ENCODE data around the gene NAPB. TPM values are rescaled to one million over a fixed set of nuclear protein-coding genes. Genes with fewer than 3 reads are reported as not detected.
"Not testable (repeated sequence)": the region's sequence is repeated elsewhere in the genome, so short reads cannot be mapped to it uniquely, and the experiment has no call there.

Gene NAPB
- total RNA-seq, 1 experiment from 2014 or later: 10.1 TPM

DNA sequence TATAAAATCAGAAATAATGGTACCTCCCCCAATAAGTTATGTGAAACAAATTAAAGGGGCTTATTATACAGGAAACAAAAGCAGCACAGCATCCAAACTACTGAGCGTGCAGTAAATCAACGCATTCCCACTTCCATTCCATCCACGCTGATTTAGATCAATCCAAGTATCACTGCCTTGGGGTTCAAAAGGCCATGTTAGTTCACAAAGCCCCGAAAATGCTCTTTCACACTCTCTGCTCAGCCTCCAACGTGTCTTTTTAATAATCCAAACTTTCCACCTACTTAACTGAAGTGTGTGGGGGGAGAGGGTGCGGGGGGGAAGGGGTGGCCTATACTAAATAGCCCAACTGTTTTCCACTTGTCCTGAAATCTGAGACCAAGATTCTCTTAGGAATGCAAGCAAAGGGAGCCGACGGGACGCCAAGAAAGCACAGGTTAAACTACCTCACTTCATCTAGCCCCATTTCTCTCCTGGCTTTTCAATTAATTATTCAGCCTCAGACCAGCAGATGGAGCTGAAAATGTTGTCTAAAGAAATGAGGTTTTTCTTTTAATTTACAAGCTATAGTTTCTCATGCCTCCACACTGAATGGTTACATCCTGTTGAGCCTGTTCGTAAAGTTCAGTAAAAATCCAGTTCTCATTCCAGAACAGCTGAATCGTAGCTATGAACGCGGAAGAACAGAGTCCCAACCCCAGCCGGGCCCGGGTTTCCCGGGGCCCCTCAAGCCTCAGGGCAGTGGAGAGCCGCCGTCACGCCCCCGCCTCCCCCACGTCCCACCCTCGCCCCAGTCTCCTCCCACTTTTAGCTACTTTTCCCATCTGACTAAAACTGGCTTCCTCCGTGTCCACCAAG lies 71.7 kb downstream of the NAPB start:
- no peaks in the 10 kb centered on the region for H3K9me3 ChIP-seq
- CTCF ChIA-PET: interaction anchor here (0.6 to 2.4 kb wide), 19 partner anchors 9 to 897 kb away, joined by 3 to 25 read pairs (median 4); partner anchors contain the start of genes GZF1 and NAPB
- BruUV-seq (replicated peaks): TSS peak; percentile 66
- TF ChIP-seq, protein P1, sequence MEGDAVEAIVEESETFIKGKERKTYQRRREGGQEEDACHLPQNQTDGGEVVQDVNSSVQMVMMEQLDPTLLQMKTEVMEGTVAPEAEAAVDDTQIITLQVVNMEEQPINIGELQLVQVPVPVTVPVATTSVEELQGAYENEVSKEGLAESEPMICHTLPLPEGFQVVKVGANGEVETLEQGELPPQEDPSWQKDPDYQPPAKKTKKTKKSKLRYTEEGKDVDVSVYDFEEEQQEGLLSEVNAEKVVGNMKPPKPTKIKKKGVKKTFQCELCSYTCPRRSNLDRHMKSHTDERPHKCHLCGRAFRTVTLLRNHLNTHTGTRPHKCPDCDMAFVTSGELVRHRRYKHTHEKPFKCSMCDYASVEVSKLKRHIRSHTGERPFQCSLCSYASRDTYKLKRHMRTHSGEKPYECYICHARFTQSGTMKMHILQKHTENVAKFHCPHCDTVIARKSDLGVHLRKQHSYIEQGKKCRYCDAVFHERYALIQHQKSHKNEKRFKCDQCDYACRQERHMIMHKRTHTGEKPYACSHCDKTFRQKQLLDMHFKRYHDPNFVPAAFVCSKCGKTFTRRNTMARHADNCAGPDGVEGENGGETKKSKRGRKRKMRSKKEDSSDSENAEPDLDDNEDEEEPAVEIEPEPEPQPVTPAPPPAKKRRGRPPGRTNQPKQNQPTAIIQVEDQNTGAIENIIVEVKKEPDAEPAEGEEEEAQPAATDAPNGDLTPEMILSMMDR (IDR thresholded peaks at IDR 0.05; ENCODE audit: insufficient read depth in 1 of 2, low read depth in 1 of 2, low read length in 1 of 2, severe bottlenecking in 1 of 2, unreplicated experiment in 1 of 2): peak; percentile 28 to 54
- H3K4me1 ChIP-seq: peaks cover 17% of the 10 kb centered on the region
- Mint-ChIP-seq H3K27ac (ENCODE audit: unreplicated experiment) (peak overlapping the region; percentile 100), H3K36me3 (ENCODE audit: insufficient read depth, unreplicated experiment) (peaks cover 26% of the 10 kb centered on the region), H3K27me3 (ENCODE audit: insufficient read depth, unreplicated experiment) (no peaks in the 10 kb centered on the region), H3K4me1 (ENCODE audit: low read depth, unreplicated experiment) (peaks cover 16% of the 10 kb centered on the region), H3K9me3 (ENCODE audit: unreplicated experiment) (no peaks in the 10 kb centered on the region), H3K4me3 (ENCODE audit: unreplicated experiment) (peak overlapping the region; percentile 89)
- peak; percentile 86 to 89 for DNase-seq
- POLR2A ChIA-PET: interaction anchor here (0.5 to 2.5 kb wide), 20 partner anchors 8 to 1624 kb away, joined by 3 to 41 read pairs (median 4); partner anchors contain the start of genes GZF1 and NAPB
- no peaks in the 10 kb centered on the region for H3K36me3 ChIP-seq (ENCODE audit: control insufficient read depth, insufficient read depth, low read length)
- intact Hi-C loops (cut with micrococcal nuclease; ENCODE audit: unreplicated experiment): loop anchor here (1.0 to 10.0 kb wide), 3 partner anchors 9 to 765 kb away; partner anchors contain the start of genes CST9 and FOXA2
- peak overlapping the region; percentile 98 for H3K4me3 ChIP-seq (ENCODE audit: low read depth, low read length)
- no peaks in the 10 kb centered on the region for H3K27me3 ChIP-seq (replicated peaks; ENCODE audit: control insufficient read depth, insufficient read depth, low read length)

DNA sequence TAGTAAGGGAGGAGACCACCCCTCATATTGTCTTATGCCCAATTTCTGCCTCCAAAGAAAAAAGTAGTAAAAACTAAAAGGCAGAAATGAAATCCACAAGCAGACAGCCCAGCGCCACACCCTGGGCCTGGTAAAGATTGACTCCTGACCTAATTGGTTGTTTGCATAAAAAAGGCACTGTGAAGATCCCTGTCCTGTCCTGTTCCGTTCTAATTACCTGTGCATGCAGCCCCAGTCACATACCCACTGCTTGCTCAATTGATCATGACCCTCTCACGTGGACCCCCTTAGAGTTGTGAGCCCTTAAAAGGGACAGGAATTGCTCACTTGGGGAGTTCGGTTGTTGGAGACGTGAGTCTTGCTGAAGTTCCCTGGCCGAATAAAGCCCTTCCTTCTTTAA lies 72.8 kb downstream of the NAPB start:
- H3K9me3 Mint-ChIP-seq (ENCODE audit: unreplicated experiment); intact Hi-C loops (cut with micrococcal nuclease; ENCODE audit: unreplicated experiment); H3K27me3 ChIP-seq (replicated peaks; ENCODE audit: control insufficient read depth, insufficient read depth, low read length); H3K36me3 ChIP-seq (ENCODE audit: control insufficient read depth, insufficient read depth, low read length); H3K9me3 ChIP-seq; H3K4me3 ChIP-seq (ENCODE audit: low read depth, low read length); DNase-seq; H3K27me3 Mint-ChIP-seq (ENCODE audit: insufficient read depth, unreplicated experiment); BruUV-seq (replicated peaks): not testable (repeated sequence)
- POLR2A ChIA-PET: interaction anchor here (2.5 kb wide), 1 partner anchor 10 kb away, joined by 41 read pairs; no protein-coding TSS in a partner anchor
- H3K4me1 Mint-ChIP-seq (ENCODE audit: low read depth, unreplicated experiment): peaks cover 16% of the 10 kb centered on the region
- H3K4me1 ChIP-seq: peaks cover 17% of the 10 kb centered on the region
- CTCF ChIA-PET: interaction anchor here (0.6 to 2.4 kb wide), 2 partner anchors 8 to 147 kb away, joined by 3 to 25 read pairs; no protein-coding TSS in a partner anchor
- H3K4me3 Mint-ChIP-seq (ENCODE audit: unreplicated experiment): peak overlapping the region; percentile 89
- peaks cover 16% of the 10 kb centered on the region for H3K36me3 Mint-ChIP-seq (ENCODE audit: insufficient read depth, unreplicated experiment)
- H3K27ac Mint-ChIP-seq (ENCODE audit: unreplicated experiment): peak overlapping the region; percentile 82

DNA sequence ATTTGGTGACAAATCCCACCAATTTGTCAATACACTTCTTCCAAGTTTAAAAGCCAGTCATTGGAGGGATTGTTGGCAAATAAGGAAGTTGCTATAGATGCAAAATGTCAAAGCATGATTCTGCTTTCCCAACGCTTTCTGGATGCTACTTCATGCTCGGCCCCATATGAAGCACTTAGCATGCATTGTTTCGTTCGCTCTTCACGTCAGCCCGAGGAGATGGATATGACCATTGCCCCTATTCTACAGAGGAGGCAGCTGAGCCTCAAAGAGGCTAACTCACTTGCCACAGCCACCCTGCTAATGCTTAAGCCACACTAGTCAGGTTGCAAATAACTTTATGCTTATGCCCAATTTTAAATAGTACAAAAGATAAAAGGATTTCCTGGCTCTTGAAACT lies 73.5 kb downstream of the NAPB start:
- Mint-ChIP-seq H3K4me3 (ENCODE audit: unreplicated experiment) (no peak overlapping the region), H3K27me3 (ENCODE audit: insufficient read depth, unreplicated experiment) (no peaks in the 10 kb centered on the region), H3K27ac (ENCODE audit: unreplicated experiment) (peak overlapping the region; percentile 82), H3K9me3 (ENCODE audit: unreplicated experiment) (no peaks in the 10 kb centered on the region), H3K36me3 (ENCODE audit: insufficient read depth, unreplicated experiment) (peaks cover 16% of the 10 kb centered on the region), H3K4me1 (ENCODE audit: low read depth, unreplicated experiment) (peaks cover 16% of the 10 kb centered on the region)
- no peaks in the 10 kb centered on the region for H3K9me3 ChIP-seq
- ChIA-PET CTCF (no interaction called here), POLR2A (no interaction called here)
- no peaks in the 10 kb centered on the region for H3K36me3 ChIP-seq (ENCODE audit: control insufficient read depth, insufficient read depth, low read length)
- TF ChIP-seq, protein P1 (IDR thresholded peaks at IDR 0.05; ENCODE audit: insufficient read depth in 1 of 2, low read depth in 1 of 2, low read length in 1 of 2, severe bottlenecking in 1 of 2, unreplicated experiment in 1 of 2): no peak
- intact Hi-C loops (cut with micrococcal nuclease; ENCODE audit: unreplicated experiment): no loop called here
- no TSS peak for BruUV-seq (replicated peaks)
- peaks cover 17% of the 10 kb centered on the region for H3K4me1 ChIP-seq
- H3K4me3 ChIP-seq (ENCODE audit: low read depth, low read length): no peak overlapping the region
- DNase-seq: no peak
- no peaks in the 10 kb centered on the region for H3K27me3 ChIP-seq (replicated peaks; ENCODE audit: control insufficient read depth, insufficient read depth, low read length)
